Spinal cord (tissue), 10 donors: ENCODE measurements around the gene ZNF567. TPM values are rescaled to one million over a fixed set of nuclear protein-coding genes. Genes with fewer than 3 reads are reported as not detected.

ENCODE experiments used
- DNase-seq, 6 donors: peaks; one replicate each; pipeline versions ENCODE4 v3.0.0 to v3.0.0-alpha.2; 2013 to 2015; ENCODE audit warnings: low spot score in 6 of 6, low read depth in 4 of 6
- H3K27ac ChIP-seq: one replicate; pipeline ENCODE4 v1.5.1; 2013; ENCODE audit warnings: low read depth, low read length, control low read depth
- H3K27me3 ChIP-seq: one replicate; pipeline ENCODE4 v1.6.1; 2013; ENCODE audit warnings: low read length; ENCODE audit not compliant: control insufficient read depth, insufficient read depth
- H3K36me3 ChIP-seq: one replicate; pipeline ENCODE4 v1.6.1; 2013; ENCODE audit warnings: low read length; ENCODE audit not compliant: control insufficient read depth, insufficient read depth
- H3K4me1 ChIP-seq: one replicate; pipeline ENCODE4 v1.6.1; 2013; ENCODE audit warnings: low read length; ENCODE audit not compliant: control insufficient read depth, insufficient read depth
- H3K4me3 ChIP-seq: one replicate; pipeline ENCODE4 v1.5.1; 2013; ENCODE audit warnings: low read depth, low read length, control low read depth
- H3K9me3 ChIP-seq: one replicate; pipeline ENCODE4 v1.6.1; 2013; ENCODE audit warnings: low read length; ENCODE audit not compliant: control insufficient read depth, insufficient read depth
- WGBS: methylation state at CpG from one replicate; pipeline ENCODE4 v1.1.5; 2013; ENCODE audit warnings: missing lambda C conversion rate; ENCODE audit not compliant: insufficient coverage; 5-methylcytosine and 5-hydroxymethylcytosine counted together
- long read RNA-seq, 4 donors: transcript quantifications; one replicate each; lab custom pipeline, GENCODE V29; 2026
- polyA plus RNA-seq, 2 donors: library from polyadenylated mRNA; unstranded; fragments of 120-200 nt; gene quantifications; one replicate each; pipeline ENCODE4 v1.2.1, GENCODE V29; 2013; ENCODE audit not compliant: insufficient read length in 2 of 2
- total RNA-seq, 2 donors: library from RNA; depleted of rRNA in 1 of 2; stranded (reverse); fragments of 120-200 nt in 1 of 2; fragments of >200 nt in 1 of 2; gene quantifications; one replicate each; pipeline versions ENCODE4 v1.2.3 to v1.2.4, GENCODE V29; 2013 to 2014
- donor health status: healthy.

Gene ZNF567
- 10 to 100 TPM; 13.4 to 17.4 TPM for total RNA-seq
- polyA plus RNA-seq = 10 to 100 TPM in 1 of 2 donors, 1 to 10 TPM in 1; 8.2 to 10.5 TPM
- long read RNA-seq, donor 1, partial matches to known transcripts = 0 of 2 reads
- long read RNA-seq, donor 1, other reads (novel, unspliced or antisense) = 0 of 2 reads
- long read RNA-seq, donor 2 = 0 reads
- long read RNA-seq, donor 3, partial matches to known transcripts = 0 of 1 reads
- long read RNA-seq, donor 3, other reads (novel, unspliced or antisense) = 0 of 1 reads
- long read RNA-seq, donor 4, partial matches to known transcripts = 7 of 8 reads
- long read RNA-seq, donor 4, other reads (novel, unspliced or antisense) = 0 of 8 reads

- Histone ChIP-seq H3K36me3 (peaks cover 19% of the 10 kb centered on the region), H3K4me3 (peak within 1 kb of the TSS; percentile 76), H3K9me3 (no peaks in the 10 kb centered on the region), H3K4me1 (peaks cover 5% of the 10 kb centered on the region), H3K27ac (no peak within 1 kb of the TSS), H3K27me3 (no peaks in the 10 kb centered on the region)
- under 1% methylated on average over 69 of the region's 69 CpGs for WGBS
- peak; percentile 88 to 99 (median 96) for DNase-seq
Measured at GRCh38 chr19:36687214-36688056, at the start of gene ZNF567. Gene ZNF567, plus strand, starts transcription at chr19:36687612. Its CDS starts 7,256 bp downstream, at chr19:36694868.

GRCh38 chr19:36638862-36639510 lies 48.4 kb upstream of the ZNF567 start:
- WGBS = no CpG with 5 or more reads among the region's 5 CpGs
- Histone ChIP-seq H3K27ac (no peak overlapping the region), H3K4me3 (no peak overlapping the region), H3K36me3 (peaks cover 17% of the 10 kb centered on the region), H3K9me3 (peaks cover 48% of the 10 kb centered on the region), H3K27me3 (no peaks in the 10 kb centered on the region), H3K4me1 (no peaks in the 10 kb centered on the region)
- no peak for DNase-seq

GRCh38 chr19:36646746-36647145 lies 40.7 kb upstream of the ZNF567 start:
- DNase-seq = no peak
- Histone ChIP-seq H3K36me3 (peaks cover 35% of the 10 kb centered on the region), H3K27me3 (no peaks in the 10 kb centered on the region), H3K9me3 (peaks cover 18% of the 10 kb centered on the region), H3K4me1 (no peaks in the 10 kb centered on the region), H3K27ac (no peak overlapping the region), H3K4me3 (no peak overlapping the region)
- WGBS = no CpG with 5 or more reads among the region's 2 CpGs

- Histone ChIP-seq H3K36me3 (peaks cover 46% of the 10 kb centered on the region), H3K9me3 (peaks cover 3% of the 10 kb centered on the region), H3K4me3 (no peak overlapping the region), H3K4me1 (no peaks in the 10 kb centered on the region), H3K27ac (no peak overlapping the region), H3K27me3 (no peaks in the 10 kb centered on the region)
- no CpG with 5 or more reads among the region's 1 CpG for WGBS
- no peak for DNase-seq
Measured at GRCh38 chr19:36652958-36653357, 34.5 kb upstream of the ZNF567 start.

GRCh38 chr19:36665832-36666231 lies 21.6 kb upstream of the ZNF567 start:
- no peak for DNase-seq
- 67% methylated on average over 6 of the region's 14 CpGs for WGBS
- peak overlapping the region; percentile 64 for H3K4me3 ChIP-seq
- H3K27me3 ChIP-seq = no peaks in the 10 kb centered on the region
- no peaks in the 10 kb centered on the region for H3K9me3 ChIP-seq
- H3K27ac ChIP-seq = no peak overlapping the region
- H3K36me3 ChIP-seq = peaks cover 16% of the 10 kb centered on the region
- peaks cover 16% of the 10 kb centered on the region for H3K4me1 ChIP-seq

GRCh38 chr19:36668646-36669045 lies 18.8 kb upstream of the ZNF567 start:
- Histone ChIP-seq H3K4me1 (peaks cover 16% of the 10 kb centered on the region), H3K4me3 (no peak overlapping the region), H3K27me3 (no peaks in the 10 kb centered on the region), H3K36me3 (peaks cover 8% of the 10 kb centered on the region), H3K27ac (no peak overlapping the region), H3K9me3 (no peaks in the 10 kb centered on the region)
- DNase-seq = no peak
- WGBS = 92% methylated on average over 2 of the region's 2 CpGs

- WGBS = no CpG with 5 or more reads among the region's 1 CpG
- H3K27ac ChIP-seq = no peak overlapping the region
- no peaks in the 10 kb centered on the region for H3K27me3 ChIP-seq
- no peak overlapping the region for H3K4me3 ChIP-seq
- H3K4me1 ChIP-seq = peaks cover 7% of the 10 kb centered on the region
- DNase-seq = no peak
- peaks cover 4% of the 10 kb centered on the region for H3K36me3 ChIP-seq
- no peaks in the 10 kb centered on the region for H3K9me3 ChIP-seq
Measured at GRCh38 chr19:36672368-36672767, 15.0 kb upstream of the ZNF567 start.

GRCh38 chr19:36674201-36674600 lies 13.2 kb upstream of the ZNF567 start:
- DNase-seq = no peak
- no peaks in the 10 kb centered on the region for H3K9me3 ChIP-seq
- peaks cover 9% of the 10 kb centered on the region for H3K36me3 ChIP-seq
- H3K27me3 ChIP-seq = no peaks in the 10 kb centered on the region
- H3K27ac ChIP-seq = no peak overlapping the region
- no peak overlapping the region for H3K4me3 ChIP-seq
- no peaks in the 10 kb centered on the region for H3K4me1 ChIP-seq
- WGBS = 100% methylated on average over 2 of the region's 2 CpGs

- no peaks in the 10 kb centered on the region for H3K9me3 ChIP-seq
- DNase-seq = no peak
- H3K36me3 ChIP-seq = peaks cover 15% of the 10 kb centered on the region
- H3K27ac ChIP-seq = no peak overlapping the region
- H3K4me1 ChIP-seq = no peaks in the 10 kb centered on the region
- H3K4me3 ChIP-seq = no peak overlapping the region
- H3K27me3 ChIP-seq = no peaks in the 10 kb centered on the region
Measured at GRCh38 chr19:36679455-36679854, 8.0 kb upstream of the ZNF567 start.
